ENCODE measurements around the gene CNTN2. TPM values are rescaled to one million over a fixed set of nuclear protein-coding genes. Genes with fewer than 3 reads are reported as not detected.

Gene CNTN2
- total RNA-seq, 1 donor from 2014 or later, result 0.10 TPM

DNA sequence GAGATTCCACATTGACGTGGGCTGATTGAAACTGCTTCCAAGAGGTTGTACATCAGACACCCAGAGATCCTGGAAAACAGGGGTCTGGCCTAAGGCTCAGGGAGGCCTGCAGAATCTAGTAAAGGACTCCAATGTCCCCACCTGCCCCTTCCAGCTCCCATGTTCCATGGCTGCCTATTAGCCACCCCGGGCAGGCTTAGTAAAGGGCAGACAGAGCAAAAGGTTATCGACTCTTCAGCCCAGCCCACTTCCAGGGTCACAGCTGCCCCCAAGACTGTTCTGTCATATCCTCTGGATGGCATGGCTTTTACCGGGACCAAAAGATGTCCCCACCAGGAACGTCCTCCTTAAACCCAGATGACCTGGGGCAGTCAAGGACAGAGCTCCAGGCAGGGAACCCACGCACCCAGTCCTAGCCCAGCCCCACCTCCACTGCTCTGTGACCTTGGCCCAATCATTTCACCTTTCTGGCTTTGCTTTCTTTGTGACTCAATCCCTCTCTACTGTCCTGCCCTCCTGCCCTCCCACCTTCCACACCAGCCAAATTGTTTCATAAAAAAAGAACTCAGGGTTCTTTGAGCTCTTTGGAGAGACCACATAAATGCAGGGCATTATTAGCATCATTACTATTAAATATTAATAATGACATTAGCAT lies 4.8 kb upstream of the CNTN2 start:
- no peaks in the 10 kb centered on the region for H3K27me3 Mint-ChIP-seq (ENCODE audit: unreplicated experiment)

DNA sequence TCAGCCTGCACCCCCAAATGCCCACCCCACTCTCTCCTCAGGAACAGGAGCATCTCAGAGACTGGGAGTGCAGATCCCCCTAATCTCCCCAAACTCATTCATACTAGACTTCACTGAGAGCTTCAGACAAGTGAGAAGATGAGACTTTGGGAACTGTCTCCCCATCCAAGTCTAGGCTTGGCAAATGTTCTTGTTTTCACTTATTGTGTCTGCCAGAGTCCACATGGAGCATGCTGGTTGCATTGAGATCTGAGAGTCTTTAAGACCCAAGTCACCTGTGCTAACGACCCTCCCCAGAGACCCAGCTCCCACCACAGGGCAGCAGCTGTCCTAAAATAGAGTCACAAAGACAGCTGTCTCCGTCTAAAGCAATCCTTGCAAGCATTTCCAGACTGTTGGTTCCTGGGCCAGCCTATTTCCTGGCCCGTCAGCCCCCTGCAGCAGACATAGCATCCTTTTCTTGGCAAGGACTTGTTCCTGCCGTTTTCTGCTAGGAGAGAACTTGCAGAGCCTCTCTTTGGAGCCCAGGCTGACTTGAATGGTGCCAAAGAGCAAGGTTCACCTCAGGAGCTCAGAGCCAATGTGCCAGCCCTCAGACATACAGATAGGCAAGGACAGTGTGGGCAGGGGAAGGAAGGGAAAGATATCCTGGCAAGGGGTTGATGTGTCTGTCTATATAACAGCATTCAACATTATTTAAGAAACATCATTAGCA lies 1.9 kb upstream of the CNTN2 start:
- Mint-ChIP-seq H3K27ac (ENCODE audit: unreplicated experiment) (no peak overlapping the region), H3K9me3 (ENCODE audit: unreplicated experiment) (peaks cover 5% of the 10 kb centered on the region), H3K27me3 (ENCODE audit: unreplicated experiment) (peaks cover 9% of the 10 kb centered on the region), H3K36me3 (ENCODE audit: low read depth, unreplicated experiment) (peaks cover 9% of the 10 kb centered on the region), H3K4me1 (ENCODE audit: unreplicated experiment) (peaks cover 13% of the 10 kb centered on the region), H3K4me3 (ENCODE audit: unreplicated experiment) (no peak overlapping the region)
- DNase-seq (ENCODE audit: low spot score), result no peak
- TF ChIP-seq, protein P1, sequence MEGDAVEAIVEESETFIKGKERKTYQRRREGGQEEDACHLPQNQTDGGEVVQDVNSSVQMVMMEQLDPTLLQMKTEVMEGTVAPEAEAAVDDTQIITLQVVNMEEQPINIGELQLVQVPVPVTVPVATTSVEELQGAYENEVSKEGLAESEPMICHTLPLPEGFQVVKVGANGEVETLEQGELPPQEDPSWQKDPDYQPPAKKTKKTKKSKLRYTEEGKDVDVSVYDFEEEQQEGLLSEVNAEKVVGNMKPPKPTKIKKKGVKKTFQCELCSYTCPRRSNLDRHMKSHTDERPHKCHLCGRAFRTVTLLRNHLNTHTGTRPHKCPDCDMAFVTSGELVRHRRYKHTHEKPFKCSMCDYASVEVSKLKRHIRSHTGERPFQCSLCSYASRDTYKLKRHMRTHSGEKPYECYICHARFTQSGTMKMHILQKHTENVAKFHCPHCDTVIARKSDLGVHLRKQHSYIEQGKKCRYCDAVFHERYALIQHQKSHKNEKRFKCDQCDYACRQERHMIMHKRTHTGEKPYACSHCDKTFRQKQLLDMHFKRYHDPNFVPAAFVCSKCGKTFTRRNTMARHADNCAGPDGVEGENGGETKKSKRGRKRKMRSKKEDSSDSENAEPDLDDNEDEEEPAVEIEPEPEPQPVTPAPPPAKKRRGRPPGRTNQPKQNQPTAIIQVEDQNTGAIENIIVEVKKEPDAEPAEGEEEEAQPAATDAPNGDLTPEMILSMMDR (IDR thresholded peaks at IDR 0.05; ENCODE audit: unreplicated experiment), result no peak

More for the DNA sequence above, 4.8 kb upstream of the CNTN2 start:
- H3K4me1 Mint-ChIP-seq (ENCODE audit: unreplicated experiment), result peaks cover 13% of the 10 kb centered on the region
- TF ChIP-seq, protein P1 (IDR thresholded peaks at IDR 0.05; ENCODE audit: unreplicated experiment), result no peak
- no peaks in the 10 kb centered on the region for H3K9me3 Mint-ChIP-seq (ENCODE audit: unreplicated experiment)
- H3K27ac Mint-ChIP-seq (ENCODE audit: unreplicated experiment), result no peak overlapping the region
- peaks cover 4% of the 10 kb centered on the region for H3K36me3 Mint-ChIP-seq (ENCODE audit: low read depth, unreplicated experiment)
- no peak for DNase-seq (ENCODE audit: low spot score)
- H3K4me3 Mint-ChIP-seq (ENCODE audit: unreplicated experiment), result no peak overlapping the region

DNA sequence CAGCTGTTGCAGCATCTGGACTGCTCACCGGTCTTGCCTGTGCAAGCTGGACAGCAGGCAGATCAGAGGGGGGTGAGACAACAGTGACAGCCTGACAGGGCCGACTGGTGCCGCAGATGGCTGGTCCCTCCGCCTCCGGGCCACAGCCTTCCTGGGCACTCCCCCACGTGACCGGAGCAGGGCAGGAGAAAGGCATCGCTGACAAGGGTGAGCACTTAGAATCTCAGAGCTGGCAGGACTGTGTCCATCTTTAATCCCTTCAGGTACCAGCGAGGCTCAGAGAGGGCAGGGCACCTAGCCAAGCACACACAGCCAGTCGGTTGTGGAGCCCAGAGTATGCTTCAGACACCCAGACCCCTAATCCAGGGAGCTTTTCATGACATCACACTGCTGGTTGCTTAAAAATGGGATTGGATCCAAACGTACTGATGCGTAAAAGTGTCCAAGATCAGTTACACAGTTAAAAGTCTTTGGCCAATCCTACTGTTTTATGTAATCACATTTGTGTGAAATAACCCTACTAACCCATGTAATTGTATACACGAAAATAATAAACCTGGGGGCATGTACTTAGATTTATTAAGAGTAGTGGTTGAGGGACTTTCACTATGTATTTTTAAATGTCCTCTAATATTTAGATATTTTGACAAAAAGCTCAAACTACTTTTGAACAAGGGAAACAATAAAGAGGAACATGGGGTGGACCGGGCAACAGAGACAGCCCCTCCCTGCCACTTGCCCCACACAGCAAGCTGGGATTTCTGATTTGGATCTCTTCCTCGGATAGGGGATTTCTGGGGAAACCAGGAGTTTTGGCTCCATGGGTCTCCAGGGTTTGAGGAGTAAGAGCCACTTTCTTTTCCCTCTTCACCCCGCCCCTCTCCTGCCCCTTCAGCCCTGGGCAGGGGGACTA lies 758 bp upstream of the CNTN2 start:
- TF ChIP-seq, protein P1 (IDR thresholded peaks at IDR 0.05; ENCODE audit: unreplicated experiment), result no peak
- peaks cover 9% of the 10 kb centered on the region for H3K27me3 Mint-ChIP-seq (ENCODE audit: unreplicated experiment)
- H3K4me1 Mint-ChIP-seq (ENCODE audit: unreplicated experiment), result peaks cover 13% of the 10 kb centered on the region
- H3K4me3 Mint-ChIP-seq (ENCODE audit: unreplicated experiment), result no peak overlapping the region
- H3K36me3 Mint-ChIP-seq (ENCODE audit: low read depth, unreplicated experiment), result peaks cover 5% of the 10 kb centered on the region
- no peak overlapping the region for H3K27ac Mint-ChIP-seq (ENCODE audit: unreplicated experiment)
- DNase-seq (ENCODE audit: low spot score), result no peak
- peaks cover 5% of the 10 kb centered on the region for H3K9me3 Mint-ChIP-seq (ENCODE audit: unreplicated experiment)

DNA sequence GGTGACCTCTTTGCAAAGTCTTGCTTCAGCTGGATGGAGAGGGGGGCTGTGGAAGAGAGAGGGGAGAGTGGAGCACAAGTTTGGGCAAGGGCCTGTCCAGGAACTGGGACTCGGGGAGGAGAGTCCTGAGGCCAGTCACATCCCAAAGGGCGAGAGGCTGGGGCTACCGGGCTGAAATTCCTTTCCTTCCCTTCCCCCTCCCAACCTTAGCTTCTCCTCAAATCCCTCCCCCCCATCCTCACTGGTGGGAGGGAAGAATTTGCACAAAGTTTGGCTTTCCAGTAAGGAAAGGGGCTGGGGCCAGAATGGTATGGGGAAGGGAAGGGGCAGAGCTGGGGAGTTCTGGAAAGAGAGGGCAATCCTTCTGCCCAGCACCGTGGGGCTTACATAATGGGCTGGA lies 854 bp downstream of the CNTN2 start:
- Mint-ChIP-seq H3K9me3 (ENCODE audit: unreplicated experiment) (peaks cover 5% of the 10 kb centered on the region), H3K27ac (ENCODE audit: unreplicated experiment) (no peak overlapping the region), H3K4me3 (ENCODE audit: unreplicated experiment) (no peak overlapping the region), H3K36me3 (ENCODE audit: low read depth, unreplicated experiment) (peaks cover 5% of the 10 kb centered on the region), H3K27me3 (ENCODE audit: unreplicated experiment) (peaks cover 10% of the 10 kb centered on the region), H3K4me1 (ENCODE audit: unreplicated experiment) (peaks cover 13% of the 10 kb centered on the region)
- no peak for DNase-seq (ENCODE audit: low spot score)
- TF ChIP-seq, protein P1 (IDR thresholded peaks at IDR 0.05; ENCODE audit: unreplicated experiment), result no peak

All from endothelial cell (in vitro differentiated cells).